AG08396 (cell line): ENCODE results near the gene C9.
"Not testable (repeated sequence)": the region's sequence is repeated elsewhere in the genome, so short reads cannot be mapped to it uniquely, and the experiment has no call there.

Source experiments
- DNase-seq: peaks from one replicate; pipeline ENCODE4 v3.0.0; 2012; ENCODE audit warnings: low spot score, mixed read lengths

The C9 gene

GRCh38 chr5:39257554-39257953 lies 106.7 kb downstream of the C9 start:
- no peak for DNase-seq

DNA sequence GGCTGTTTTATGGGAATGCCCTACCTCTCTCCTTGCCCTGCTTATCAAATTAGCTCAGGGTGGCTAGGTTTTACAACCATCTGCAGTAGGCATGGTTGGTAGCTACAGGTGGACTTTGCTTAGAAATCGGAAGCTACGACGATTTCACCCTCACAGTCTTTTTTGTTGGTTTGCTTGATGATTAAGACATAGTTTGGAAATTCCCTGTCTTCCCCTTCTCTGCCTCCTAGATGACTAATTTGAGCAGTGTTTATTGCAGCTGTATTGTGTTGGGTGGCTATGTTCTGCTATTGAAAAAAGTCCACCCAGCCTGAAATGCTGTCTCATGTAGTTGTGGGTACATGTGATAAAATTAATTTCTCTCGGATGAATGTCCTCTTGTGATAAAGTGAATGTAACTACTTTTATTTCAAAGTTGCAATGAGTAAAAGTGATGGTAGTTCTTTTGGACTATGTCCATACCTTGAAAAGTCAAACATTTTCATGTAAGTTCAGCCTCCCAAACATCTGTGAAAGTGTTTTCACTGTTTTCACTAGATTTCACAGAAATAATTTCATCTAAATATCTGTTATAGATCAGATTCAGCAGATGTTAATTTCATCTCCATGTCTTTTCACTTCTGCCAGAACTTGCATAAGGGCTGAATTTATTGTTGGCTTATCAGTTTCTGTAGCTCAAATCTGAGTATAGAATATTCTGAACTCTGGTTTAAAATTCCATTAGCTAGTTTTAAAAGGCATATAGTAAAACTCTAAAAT lies 107.6 kb downstream of the C9 start:
- peak; percentile 52 for DNase-seq

DNA sequence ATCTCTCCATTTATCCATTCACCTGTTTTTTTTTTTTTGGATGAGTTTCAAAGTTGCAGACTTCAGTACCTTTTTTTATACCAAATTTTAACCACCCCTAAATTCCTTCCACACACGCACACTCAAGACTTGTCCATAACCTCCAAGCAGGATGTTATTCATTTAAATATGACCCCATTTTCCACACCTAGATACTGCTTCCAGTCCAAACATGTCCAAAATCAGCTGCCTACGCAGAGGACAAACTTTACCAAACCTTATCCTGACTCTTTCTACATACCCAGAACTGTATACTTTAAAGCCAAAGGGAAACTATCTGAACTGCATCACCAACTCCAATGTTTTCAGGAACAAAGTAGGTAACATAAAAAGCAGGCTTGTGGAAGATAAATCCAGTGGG lies 108.9 kb downstream of the C9 start:
- no peak for DNase-seq

GRCh38 chr5:39254671-39255070 lies 109.6 kb downstream of the C9 start:
- no peak for DNase-seq

DNA sequence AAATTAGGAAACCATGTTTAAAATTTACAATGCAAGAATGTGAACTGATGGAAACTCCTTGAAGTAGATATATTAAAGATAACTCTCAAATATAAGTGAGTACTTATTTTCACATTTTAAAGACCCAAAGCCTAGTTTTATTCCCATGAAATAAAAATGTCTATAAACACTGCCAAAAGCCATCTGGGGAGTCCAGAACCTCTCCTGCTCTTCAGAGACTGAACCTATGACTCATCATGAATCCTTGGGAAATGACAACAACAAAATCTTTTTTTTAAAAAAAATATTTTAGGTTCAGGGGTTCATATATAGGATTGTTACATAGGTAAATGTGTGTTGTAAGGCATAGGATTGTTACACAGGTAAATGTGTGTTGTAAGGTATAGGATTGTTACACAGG lies 111.1 kb downstream of the C9 start:
- no peak for DNase-seq

DNA sequence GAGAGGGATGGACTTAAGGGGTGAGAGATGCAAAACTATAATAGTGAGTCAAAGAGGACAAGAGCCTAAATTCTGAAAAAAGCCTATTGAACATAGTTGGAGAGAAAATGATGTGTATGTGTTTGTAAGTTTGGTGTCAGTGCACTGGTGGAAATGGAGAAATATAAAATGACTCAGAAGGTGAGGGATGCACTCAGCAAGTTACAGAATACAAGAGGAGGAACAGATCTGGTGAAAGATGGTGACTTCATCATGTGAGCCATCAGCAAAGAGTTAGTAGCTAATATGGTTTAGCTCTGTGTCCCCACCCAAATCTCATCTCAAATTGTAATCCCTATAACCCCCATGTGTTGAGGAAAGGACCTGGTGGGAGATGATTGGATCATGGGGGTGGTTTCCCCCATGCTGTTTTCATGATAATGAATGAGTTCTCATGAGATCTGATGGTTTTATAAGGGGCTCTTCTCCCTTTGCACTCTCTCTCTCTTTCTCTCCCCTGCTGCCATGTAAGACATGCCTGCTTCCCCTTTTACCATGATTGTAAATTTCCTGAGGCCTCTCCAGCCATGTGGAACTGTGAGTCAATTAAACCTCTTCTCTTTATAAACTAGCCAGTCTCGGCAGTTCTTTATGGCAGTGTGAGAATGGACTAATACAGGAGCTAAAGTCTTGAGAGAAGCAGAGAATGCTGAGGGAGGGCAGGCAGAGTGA lies 114.6 kb downstream of the C9 start:
- no peak for DNase-seq

- no peak for DNase-seq
These were observed 115.2 kb downstream of the C9 start for GRCh38 chr5:39249069-39249468.

GRCh38 chr5:39240750-39241149 lies 123.5 kb downstream of the C9 start:
- DNase-seq, result no peak

- no peak for DNase-seq
These were observed 125.8 kb downstream of the C9 start for GRCh38 chr5:39238366-39239105.

- DNase-seq, result no peak
These were observed 127.6 kb downstream of the C9 start for GRCh38 chr5:39236718-39237117.

DNA sequence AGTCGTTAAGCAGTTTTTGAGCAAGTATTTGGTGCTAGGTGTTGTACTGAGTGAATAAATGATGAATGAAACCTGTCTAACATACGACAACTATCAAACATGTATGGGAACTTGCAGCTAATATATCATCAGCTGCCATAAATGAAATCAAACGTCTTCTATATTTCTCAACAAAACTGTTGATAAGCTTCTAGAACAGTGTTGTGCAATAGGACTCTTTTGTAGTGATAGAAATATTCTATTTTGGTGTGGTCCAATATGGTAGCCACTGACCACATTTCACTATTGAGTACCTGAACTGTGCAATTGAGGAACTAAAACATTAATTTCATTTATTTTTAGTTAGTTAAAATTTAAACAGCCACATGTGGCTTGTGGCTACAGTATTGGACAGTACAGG lies 128.6 kb downstream of the C9 start:
- DNase-seq, result no peak

DNA sequence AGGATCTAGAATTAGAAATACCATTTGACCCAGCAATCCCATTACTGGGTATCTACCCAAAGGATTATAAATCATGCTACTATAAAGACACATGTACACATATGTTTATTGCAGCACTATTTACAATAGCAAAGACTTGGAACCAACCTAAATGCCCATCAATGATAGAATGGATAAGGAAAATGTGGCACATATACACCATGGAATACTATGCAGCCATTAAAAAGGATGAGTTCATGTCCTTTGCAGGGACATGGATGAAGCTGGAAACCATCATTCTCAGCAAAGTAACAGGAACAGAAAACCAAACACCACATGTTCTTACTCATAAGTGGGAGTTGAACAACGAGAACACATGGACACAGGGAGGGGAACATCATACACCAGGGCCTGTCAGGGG lies 129.8 kb downstream of the C9 start:
- DNase-seq, result not testable (repeated sequence)
